Testis (tissue), 3 donors: ENCODE measurements around the gene ITGA4. TPM values are rescaled to one million over a fixed set of nuclear protein-coding genes. Genes with fewer than 3 reads are reported as not detected.

Source experiments
- DNase-seq: peaks from one replicate; pipeline ENCODE4 v3.0.0-alpha.2; 2019
- H3K27ac ChIP-seq, 2 donors: fragments of 200-600 bp; sonication (generic); one replicate each; pipeline ENCODE4 v1.5.1; 2019
- H3K27me3 ChIP-seq: fragments of 200-600 bp; sonication (generic); one replicate; pipeline ENCODE4 v1.5.1; 2019
- H3K36me3 ChIP-seq: fragments of 200-600 bp; sonication (generic); one replicate; pipeline ENCODE4 v1.5.1; 2017; ENCODE audit warnings: low read depth; ENCODE audit errors: missing control alignments
- H3K4me1 ChIP-seq: fragments of 200-600 bp; sonication (generic); one replicate; pipeline ENCODE4 v1.5.1; 2019
- H3K4me3 ChIP-seq, 2 donors: fragments of 200-600 bp; sonication (generic); one replicate each; pipeline ENCODE4 v1.5.1; 2017 to 2019
- H3K9me3 ChIP-seq: fragments of 200-600 bp; sonication (generic); one replicate; pipeline ENCODE4 v1.5.1; 2017
- POLR2A ChIP-seq: fragments of 450-650 bp; IDR thresholded peaks from one replicate; pipeline ENCODE4 v1.6.1; 2017; ENCODE audit warnings: antibody characterized with exemption, mild to moderate bottlenecking, moderate library complexity
- WGBS, 2 donors: methylation state at CpG; one replicate each; pipeline ENCODE4 v1.1.5; 2018; 5-methylcytosine and 5-hydroxymethylcytosine counted together
- intact Hi-C: fragments of 100-400 bp; cut with DNase I; formaldehyde crosslinking; loops from one replicate; pipeline ENCODE4 v1.15.1; 2023; ENCODE audit warnings: low total_unique reads
- polyA plus RNA-seq: library from polyadenylated mRNA; stranded (reverse); fragments of 350-450 nt; fragmentation: Illumina TruSeq; extraction: RNeasy Lipid Tissue Mini Kit (QIAGEN cat#74804); gene quantifications from one replicate; pipeline ENCODE4 v1.2.3, GENCODE V29; 2014; ENCODE audit warnings: low read depth, low replicate concordance; ENCODE audit not compliant: insufficient read depth
- total RNA-seq, 2 donors: library from RNA; depleted of rRNA; stranded (reverse); fragments of >200 nt; gene quantifications; one replicate each; pipeline ENCODE4 v1.2.3, GENCODE V29; 2016
- TF ChIP-seq, protein P1 (sequence below), 3 experiments: fragments of 450-650 bp in 2 of 3; fragments of 200-600 bp in 1 of 3; sonication (generic) in 1 of 3; IDR thresholded peaks; one replicate each; pipeline ENCODE4 v1.5.1; 2016 to 2019; ENCODE audit warnings: antibody characterized with exemption in 3 of 3, mild to moderate bottlenecking in 2 of 3, moderate library complexity in 1 of 3

ITGA4 gene
- total and polyA plus RNA-seq, 3 donors from 2014 or later = 1.6 to 3.8 (median 1.7) TPM

DNA sequence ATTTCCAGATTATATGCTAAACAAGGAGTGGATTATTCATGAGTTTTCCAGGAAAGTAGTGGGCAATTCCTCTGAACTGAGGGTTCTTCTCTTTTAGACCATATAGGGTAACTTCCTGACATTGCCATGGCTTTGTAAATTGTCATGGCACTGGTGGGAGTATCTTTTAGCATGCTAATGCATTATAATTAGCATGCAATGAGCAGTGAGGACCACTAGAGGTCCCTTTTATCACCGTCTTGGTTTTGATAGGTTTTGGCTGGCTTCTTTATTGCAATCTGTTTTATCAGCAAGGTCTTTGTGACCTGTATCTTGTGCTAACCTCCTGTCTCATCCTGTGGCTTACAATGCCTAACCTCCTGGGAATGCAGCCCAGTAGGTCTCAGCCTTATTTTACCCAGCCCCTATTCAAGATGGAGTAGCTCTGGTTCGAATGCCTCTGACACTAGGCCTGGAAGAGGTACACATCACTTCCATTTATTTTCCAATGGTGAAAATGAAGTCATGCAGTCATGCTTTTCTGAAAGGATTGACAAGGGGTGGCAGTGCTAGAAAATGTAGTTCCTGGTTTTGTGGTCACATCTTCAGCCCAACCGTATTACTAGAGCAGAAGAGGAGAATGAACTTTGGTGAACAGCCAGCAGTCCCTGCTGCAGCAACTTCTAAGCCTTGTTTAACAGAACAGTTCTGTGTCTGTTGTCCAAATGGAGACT is 26.6 kb upstream of the ITGA4 start:
- 70 to 73% methylated on average over 3 of the region's 3 CpGs for WGBS, 2 donors
- no peaks in the 10 kb centered on the region for H3K9me3 ChIP-seq
- H3K36me3 ChIP-seq = no peaks in the 10 kb centered on the region
- no peak for TF ChIP-seq POLR2A
- TF ChIP-seq, protein P1, sequence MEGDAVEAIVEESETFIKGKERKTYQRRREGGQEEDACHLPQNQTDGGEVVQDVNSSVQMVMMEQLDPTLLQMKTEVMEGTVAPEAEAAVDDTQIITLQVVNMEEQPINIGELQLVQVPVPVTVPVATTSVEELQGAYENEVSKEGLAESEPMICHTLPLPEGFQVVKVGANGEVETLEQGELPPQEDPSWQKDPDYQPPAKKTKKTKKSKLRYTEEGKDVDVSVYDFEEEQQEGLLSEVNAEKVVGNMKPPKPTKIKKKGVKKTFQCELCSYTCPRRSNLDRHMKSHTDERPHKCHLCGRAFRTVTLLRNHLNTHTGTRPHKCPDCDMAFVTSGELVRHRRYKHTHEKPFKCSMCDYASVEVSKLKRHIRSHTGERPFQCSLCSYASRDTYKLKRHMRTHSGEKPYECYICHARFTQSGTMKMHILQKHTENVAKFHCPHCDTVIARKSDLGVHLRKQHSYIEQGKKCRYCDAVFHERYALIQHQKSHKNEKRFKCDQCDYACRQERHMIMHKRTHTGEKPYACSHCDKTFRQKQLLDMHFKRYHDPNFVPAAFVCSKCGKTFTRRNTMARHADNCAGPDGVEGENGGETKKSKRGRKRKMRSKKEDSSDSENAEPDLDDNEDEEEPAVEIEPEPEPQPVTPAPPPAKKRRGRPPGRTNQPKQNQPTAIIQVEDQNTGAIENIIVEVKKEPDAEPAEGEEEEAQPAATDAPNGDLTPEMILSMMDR (IDR thresholded peaks at IDR 0.05) = no peak
- no peak overlapping the region for H3K27ac ChIP-seq
- no peaks in the 10 kb centered on the region for H3K27me3 ChIP-seq
- intact Hi-C loops = no loop called here
- no peak overlapping the region for H3K4me3 ChIP-seq
- no peaks in the 10 kb centered on the region for H3K4me1 ChIP-seq
- no peak for DNase-seq

DNA sequence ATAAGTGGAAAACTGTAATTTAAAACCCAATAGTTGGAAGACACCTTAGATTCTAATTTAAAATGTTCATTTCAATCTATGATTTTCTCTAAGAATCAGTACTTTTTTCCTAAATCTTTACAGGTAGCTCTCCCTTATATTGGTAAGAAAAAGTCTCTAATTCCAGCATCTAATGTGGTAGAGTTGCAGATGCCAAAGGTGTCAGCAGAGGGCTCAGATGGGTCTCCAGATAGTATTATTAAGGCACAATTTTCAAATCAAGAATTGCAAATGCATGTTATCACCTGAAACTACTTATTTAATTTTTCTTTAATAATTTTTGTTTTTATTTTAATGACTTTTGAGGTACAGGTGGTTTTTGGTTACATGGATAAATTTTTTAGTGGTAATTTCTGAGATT is 25.5 kb upstream of the ITGA4 start:
- DNase-seq = no peak
- no peaks in the 10 kb centered on the region for H3K4me1 ChIP-seq
- no peaks in the 10 kb centered on the region for H3K9me3 ChIP-seq
- no peak overlapping the region for H3K4me3 ChIP-seq
- TF ChIP-seq POLR2A = no peak
- TF ChIP-seq, protein P1 (IDR thresholded peaks at IDR 0.05) = no peak
- no peak overlapping the region for H3K27ac ChIP-seq
- intact Hi-C loops = no loop called here
- no peaks in the 10 kb centered on the region for H3K27me3 ChIP-seq
- H3K36me3 ChIP-seq = no peaks in the 10 kb centered on the region

DNA sequence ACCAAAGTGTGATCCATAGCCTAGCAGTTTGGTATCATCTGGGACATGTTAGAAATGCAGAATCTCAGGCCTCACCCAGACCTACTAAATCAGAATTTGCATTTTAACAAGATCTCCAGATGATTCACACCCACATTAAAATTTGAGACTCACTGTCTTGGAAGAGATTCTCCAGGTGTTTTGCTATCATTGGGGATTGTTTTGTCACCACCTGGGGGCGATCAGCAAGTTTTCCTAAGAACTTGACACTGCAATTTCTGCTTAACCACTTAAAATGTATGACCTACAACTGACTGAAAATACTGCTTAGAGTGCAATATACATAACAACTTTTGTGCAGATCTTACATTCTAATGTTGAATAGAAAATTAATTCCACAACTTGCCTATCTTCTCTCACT is 18.9 kb upstream of the ITGA4 start:
- H3K4me3 ChIP-seq = no peak overlapping the region
- TF ChIP-seq, protein P1 (IDR thresholded peaks at IDR 0.05) = no peak
- TF ChIP-seq POLR2A = no peak
- no peak for DNase-seq
- H3K4me1 ChIP-seq = no peaks in the 10 kb centered on the region
- H3K36me3 ChIP-seq = no peaks in the 10 kb centered on the region
- no peak overlapping the region for H3K27ac ChIP-seq
- intact Hi-C loops = no loop called here
- 38 to 68% methylated on average over 1 of the region's 1 CpG for WGBS, 2 donors
- no peaks in the 10 kb centered on the region for H3K9me3 ChIP-seq
- no peaks in the 10 kb centered on the region for H3K27me3 ChIP-seq

DNA sequence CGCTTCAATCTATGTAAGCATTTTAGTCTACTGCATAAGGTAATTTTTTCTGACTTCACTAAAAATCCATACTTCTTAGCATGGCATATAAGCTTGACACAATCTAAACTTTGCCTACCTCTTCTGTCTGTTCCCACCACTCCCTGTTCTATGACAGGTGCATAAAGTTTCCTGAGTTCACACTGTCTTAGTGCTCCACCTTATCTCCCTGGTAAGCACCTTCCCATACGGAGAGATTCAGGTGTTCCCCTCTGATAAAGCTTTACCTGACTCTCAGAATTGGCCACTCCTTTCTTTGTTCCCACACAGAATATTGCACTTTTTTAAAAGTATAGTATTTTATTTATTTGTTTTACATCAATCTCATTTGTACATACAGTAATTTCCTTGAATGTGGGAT is 16.8 kb upstream of the ITGA4 start:
- H3K36me3 ChIP-seq = no peaks in the 10 kb centered on the region
- no peak for DNase-seq
- no peak overlapping the region for H3K4me3 ChIP-seq
- WGBS, 2 donors = 81 to 88% methylated on average over 2 of the region's 2 CpGs
- H3K4me1 ChIP-seq = no peaks in the 10 kb centered on the region
- TF ChIP-seq POLR2A = no peak
- TF ChIP-seq, protein P1 (IDR thresholded peaks at IDR 0.05) = no peak
- H3K27me3 ChIP-seq = no peaks in the 10 kb centered on the region
- H3K9me3 ChIP-seq = no peaks in the 10 kb centered on the region
- H3K27ac ChIP-seq = no peak overlapping the region
- intact Hi-C loops = no loop called here

DNA sequence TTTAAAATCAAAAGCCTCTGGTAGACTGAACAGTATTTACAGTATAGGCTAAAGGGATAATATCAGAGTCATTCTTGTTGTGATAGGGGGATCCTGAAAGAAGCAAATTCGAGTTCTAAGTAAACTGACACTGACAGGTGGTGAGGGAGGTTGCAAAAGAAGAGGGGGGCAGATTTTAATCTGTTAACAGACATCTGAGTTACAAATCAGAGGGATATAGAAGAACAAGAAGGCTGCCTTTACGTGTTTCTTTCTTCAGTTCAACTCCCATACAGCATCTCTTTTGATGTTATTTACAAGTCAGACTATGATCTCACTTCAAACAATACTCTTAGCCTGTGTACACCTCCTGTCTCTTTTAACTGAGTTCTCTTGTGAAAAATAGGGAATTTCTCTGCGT is 16.3 kb upstream of the ITGA4 start:
- Histone ChIP-seq H3K4me3 (no peak overlapping the region), H3K4me1 (no peaks in the 10 kb centered on the region), H3K27me3 (no peaks in the 10 kb centered on the region), H3K9me3 (no peaks in the 10 kb centered on the region), H3K27ac (no peak overlapping the region), H3K36me3 (no peaks in the 10 kb centered on the region)
- no peak for DNase-seq
- no peak for TF ChIP-seq POLR2A
- TF ChIP-seq, protein P1 (IDR thresholded peaks at IDR 0.05) = no peak
- WGBS, 2 donors = 72 to 77% methylated on average over 3 of the region's 3 CpGs
- intact Hi-C loops = no loop called here
